ENCODE data around the gene NCMAP. TPM values are rescaled to one million over a fixed set of nuclear protein-coding genes. Genes with fewer than 3 reads are reported as not detected.

Gene NCMAP
- total RNA-seq, 1 experiment from 2014 or later = not detected

- no peak for DNase-seq (ENCODE audit: low spot score)
These were observed 65.2 kb downstream of the NCMAP start for GRCh38 chr1:24621121-24621520.

GRCh38 chr1:24622218-24622617 lies 66.3 kb downstream of the NCMAP start:
- DNase-seq (ENCODE audit: low spot score) = no peak

GRCh38 chr1:24632832-24633175 lies 76.9 kb downstream of the NCMAP start:
- DNase-seq (ENCODE audit: low spot score) = no peak

- peak; percentile 69 for DNase-seq (ENCODE audit: low spot score)
These were observed 79.4 kb downstream of the NCMAP start for GRCh38 chr1:24635195-24635843.

GRCh38 chr1:24636661-24637357 lies 80.9 kb downstream of the NCMAP start:
- no peak for DNase-seq (ENCODE audit: low spot score)

GRCh38 chr1:24639094-24639493 lies 83.2 kb downstream of the NCMAP start:
- DNase-seq (ENCODE audit: low spot score) = no peak

GRCh38 chr1:24639881-24640280 lies 84.0 kb downstream of the NCMAP start:
- DNase-seq (ENCODE audit: low spot score) = no peak

- no peak for DNase-seq (ENCODE audit: low spot score)
These were observed 84.4 kb downstream of the NCMAP start for GRCh38 chr1:24640288-24640687.

- DNase-seq (ENCODE audit: low spot score) = no peak
These were observed 85.8 kb downstream of the NCMAP start for GRCh38 chr1:24641646-24642151.

- peak; percentile 100 for DNase-seq (ENCODE audit: low spot score)
These were observed 86.8 kb downstream of the NCMAP start, which contains the start of gene SRRM1 for GRCh38 chr1:24642481-24643362. TSS of gene SRRM1 (plus strand) at chr1:24643302. CDS start at chr1:24643327, 25 bp downstream.

GRCh38 chr1:24643363-24644099 lies 87.6 kb downstream of the NCMAP start:
- DNase-seq (ENCODE audit: low spot score) = no peak

GRCh38 chr1:24644100-24644384 lies 88.2 kb downstream of the NCMAP start:
- no peak for DNase-seq (ENCODE audit: low spot score)

- no peak for DNase-seq (ENCODE audit: low spot score)
These were observed 93.0 kb downstream of the NCMAP start for GRCh38 chr1:24648919-24649318.

- DNase-seq (ENCODE audit: low spot score) = no peak
These were observed 96.5 kb downstream of the NCMAP start for GRCh38 chr1:24652382-24652781.

- DNase-seq (ENCODE audit: low spot score) = no peak
These were observed 98.1 kb downstream of the NCMAP start for GRCh38 chr1:24654010-24654409.

GRCh38 chr1:24656046-24656445 lies 100.2 kb downstream of the NCMAP start:
- DNase-seq (ENCODE audit: low spot score) = no peak

GRCh38 chr1:24657781-24658180 lies 101.9 kb downstream of the NCMAP start:
- no peak for DNase-seq (ENCODE audit: low spot score)

Other genes with a start within 250 kb of the NCMAP start
- not detected in 2 replicates for gene GRHL3, start 236.7 kb upstream of the NCMAP start, total RNA-seq (2014; rRNA removed; shearing (Covaris generic))
- gene STPG1, start 142.3 kb upstream of the NCMAP start, total RNA-seq (2014; rRNA removed; shearing (Covaris generic)) = 1.9 and 3.0 TPM in 2 replicates
- 22.8 and 25.4 TPM in 2 replicates for gene NIPAL3, start 140.3 kb upstream of the NCMAP start, total RNA-seq (2014; rRNA removed; shearing (Covaris generic))
- 3.7 and 10.8 TPM in 2 replicates for gene RCAN3, start 53.3 kb upstream of the NCMAP start, total RNA-seq (2014; rRNA removed; shearing (Covaris generic))
- 21.0 and 34.3 TPM in 2 replicates for gene SRRM1, start 87.2 kb downstream of the NCMAP start, total RNA-seq (2014; rRNA removed; shearing (Covaris generic))
- gene CLIC4, start 189.4 kb downstream of the NCMAP start, total RNA-seq (2014; rRNA removed; shearing (Covaris generic)) = 172 and 217 TPM in 2 replicates

Measured in H4 (cell line).